Cerebellar nuclear complex (tissue), 1 donor: ENCODE data around the gene AKAP8.
"Not testable (repeated sequence)": the region's sequence is repeated elsewhere in the genome, so short reads cannot be mapped to it uniquely, and the experiment has no call there.

ENCODE experiments used
- DNase-seq, 2 experiments: peaks; one replicate each; lab custom pipeline; 2025; lab: John Stamatoyannopoulos, UW

AKAP8 gene

GRCh38 chr19:15373644-15374043, 5.9 kb downstream of the AKAP8 start:
- DNase-seq, result no peak

- DNase-seq, result no peak
Measured at GRCh38 chr19:15372891-15373301, 6.7 kb downstream of the AKAP8 start.

DNA sequence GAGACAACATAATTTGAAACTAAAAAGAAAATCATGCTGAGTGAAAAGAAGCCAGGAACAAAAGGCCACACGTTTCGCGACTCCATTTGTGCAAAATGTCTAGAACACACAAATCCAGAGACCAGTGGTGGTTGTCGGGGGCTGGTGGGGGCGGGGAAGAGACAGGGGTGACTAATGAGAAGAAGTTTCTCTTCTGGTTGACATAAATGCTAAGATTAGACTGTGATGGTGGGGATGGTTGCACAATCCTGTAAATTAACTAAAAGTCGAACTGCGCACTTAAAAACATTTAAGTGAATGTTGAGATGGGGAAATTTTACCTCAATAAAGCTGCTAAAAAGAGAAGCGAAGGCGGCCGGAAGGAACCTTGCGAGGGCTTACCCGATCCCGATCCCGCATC, 7.1 kb downstream of the AKAP8 start:
- DNase-seq, result no peak

GRCh38 chr19:15371786-15372380, 7.7 kb downstream of the AKAP8 start:
- DNase-seq, result no peak

- no peak for DNase-seq
Measured at GRCh38 chr19:15371119-15371518, 8.5 kb downstream of the AKAP8 start.

DNA sequence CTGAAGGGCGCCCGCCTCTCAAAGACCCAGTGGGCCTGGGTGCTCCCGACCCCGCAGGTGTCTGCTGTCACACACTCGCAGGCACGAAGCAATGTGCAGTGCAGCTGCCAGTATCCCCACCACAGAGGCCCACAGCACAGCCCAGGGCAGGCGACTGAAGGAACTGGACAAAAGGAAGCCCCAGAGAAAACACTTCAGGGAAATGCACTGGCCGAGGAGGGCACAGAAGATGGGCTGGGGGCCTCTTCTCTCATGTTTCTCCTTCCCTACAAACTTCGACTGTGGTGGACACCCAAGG, 10.0 kb downstream of the AKAP8 start:
- no peak for DNase-seq

DNA sequence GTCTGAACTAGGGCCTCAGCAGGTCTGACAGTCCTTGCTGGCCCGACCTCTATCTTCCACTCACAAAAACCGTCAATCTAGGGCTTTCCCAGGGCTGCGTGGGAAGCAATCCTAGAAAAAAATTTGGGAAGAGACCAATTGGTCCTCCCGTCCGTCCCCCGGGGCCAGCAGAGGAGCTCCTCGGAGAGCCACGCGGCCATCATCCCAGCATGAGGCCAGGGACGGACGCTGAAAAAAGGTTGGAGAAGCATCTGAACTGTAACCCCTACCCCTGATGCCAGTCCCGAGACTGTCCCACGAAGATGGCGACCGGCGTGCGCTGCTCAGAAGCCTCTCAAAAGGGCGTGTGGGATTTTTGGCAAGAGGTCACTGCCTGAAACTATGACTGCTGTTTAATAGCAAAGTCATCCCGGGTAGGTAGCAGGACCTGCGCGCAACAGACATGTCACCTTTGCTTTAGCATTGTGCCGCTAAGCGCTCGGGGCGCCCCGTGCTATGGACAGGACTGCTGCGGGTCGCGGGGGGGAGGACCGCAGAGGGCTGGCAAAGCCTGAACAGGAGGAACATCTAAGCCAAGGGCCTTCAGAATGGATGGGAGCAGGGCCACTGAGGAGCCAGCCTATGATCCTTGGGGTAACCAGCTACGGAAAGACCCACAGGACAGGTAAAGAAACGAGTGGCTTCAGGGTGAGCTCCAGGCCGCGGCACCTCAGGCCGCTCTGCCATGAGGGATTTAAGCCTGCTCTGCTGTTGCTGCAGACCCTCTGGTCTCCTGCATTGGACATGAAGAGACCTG, 10.6 kb downstream of the AKAP8 start:
- DNase-seq, result no peak

- DNase-seq, result no peak
Measured at GRCh38 chr19:15368051-15368632, 11.4 kb downstream of the AKAP8 start.

GRCh38 chr19:15367439-15367838, 12.1 kb downstream of the AKAP8 start:
- no peak for DNase-seq

DNA sequence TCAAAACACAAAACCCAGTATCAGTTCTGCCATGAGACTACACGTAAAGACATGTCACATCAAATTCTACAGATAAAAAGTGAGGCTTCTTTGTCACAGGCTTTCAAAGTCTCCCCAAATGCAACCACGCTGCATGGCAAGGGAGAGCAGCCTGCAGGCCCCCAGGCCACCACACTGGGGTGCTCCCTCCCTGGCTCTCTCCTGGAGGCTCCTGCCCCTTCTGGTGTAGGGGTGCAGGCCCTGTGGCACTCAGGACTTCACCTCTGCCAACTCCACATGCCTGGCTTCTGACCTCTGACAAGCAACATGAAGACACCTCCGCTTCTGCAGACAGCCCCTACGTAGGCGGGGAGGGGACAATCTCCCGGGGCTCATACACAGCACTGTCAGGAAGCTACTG, 14.3 kb downstream of the AKAP8 start:
- DNase-seq, result no peak

GRCh38 chr19:15363791-15364190, 15.8 kb downstream of the AKAP8 start:
- not testable (repeated sequence) for DNase-seq

DNA sequence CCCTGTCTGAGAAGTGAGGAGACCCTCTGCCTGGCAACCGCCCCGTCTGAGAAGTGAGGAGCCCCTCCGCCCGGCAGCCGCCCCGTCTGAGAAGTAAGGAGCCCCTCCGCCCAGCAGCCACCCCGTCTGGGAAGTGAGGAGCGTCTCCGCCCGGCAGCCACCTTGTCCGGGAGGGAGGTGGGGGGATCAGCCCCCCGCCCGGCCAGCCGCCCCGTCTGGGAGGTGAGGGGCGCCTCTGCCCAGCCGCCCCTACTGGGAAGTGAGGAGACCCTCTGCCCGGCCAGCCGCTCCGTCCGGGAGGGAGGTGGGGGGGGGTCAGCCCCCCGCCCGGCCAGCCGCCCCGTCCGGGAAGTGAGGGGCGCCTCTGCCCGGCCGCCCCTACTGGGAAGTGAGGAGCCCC, 16.5 kb downstream of the AKAP8 start:
- not testable (repeated sequence) for DNase-seq

DNA sequence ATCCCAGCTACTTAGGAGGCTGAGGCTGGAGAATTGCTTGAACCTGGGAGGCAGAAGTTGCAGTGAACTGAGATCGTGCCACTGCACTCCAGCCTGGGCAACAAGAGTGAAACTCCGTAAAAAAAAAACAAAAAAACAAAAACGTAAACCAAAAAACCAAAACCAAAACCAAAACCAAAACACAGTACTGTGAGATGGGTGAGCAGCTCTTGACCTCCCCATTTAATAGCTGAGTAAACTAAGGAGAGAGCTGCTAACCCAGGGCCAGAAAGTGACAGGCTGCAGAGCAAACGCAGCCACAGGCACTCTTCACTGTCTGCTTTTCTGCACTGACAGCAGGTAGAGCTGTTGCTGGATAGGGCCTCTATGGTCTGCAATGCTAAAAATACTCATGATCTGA, 19.6 kb downstream of the AKAP8 start:
- not testable (repeated sequence) for DNase-seq

GRCh38 chr19:15358918-15359317, 20.7 kb downstream of the AKAP8 start:
- no peak for DNase-seq

GRCh38 chr19:15357906-15358305, 21.7 kb downstream of the AKAP8 start:
- DNase-seq, result no peak

- DNase-seq, result no peak
Measured at GRCh38 chr19:15354566-15355296, 24.9 kb downstream of the AKAP8 start.

GRCh38 chr19:15353908-15354307, 25.7 kb downstream of the AKAP8 start:
- DNase-seq, result no peak

DNA sequence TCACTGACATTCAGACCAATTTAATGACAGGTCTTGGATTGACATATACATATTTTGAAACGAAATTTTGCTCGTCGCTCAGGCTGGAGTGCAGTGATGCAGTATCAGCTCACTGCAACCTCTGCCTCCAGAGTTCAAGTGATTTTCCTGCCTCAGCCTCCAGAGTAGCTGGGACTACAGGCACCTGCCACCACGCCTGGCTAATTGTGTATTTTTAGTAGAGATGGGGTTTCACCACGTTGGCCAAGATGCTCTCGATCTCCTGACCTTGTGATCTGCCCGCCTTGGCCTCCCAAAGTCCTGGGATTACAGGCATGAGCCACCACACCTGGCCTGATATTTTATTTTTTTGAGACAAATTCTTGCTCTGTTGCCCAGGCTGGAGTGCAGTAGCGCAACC, 27.1 kb downstream of the AKAP8 start:
- DNase-seq, result not testable (repeated sequence)

GRCh38 chr19:15341328-15341727, 38.3 kb downstream of the AKAP8 start:
- DNase-seq, result not testable (repeated sequence)

DNA sequence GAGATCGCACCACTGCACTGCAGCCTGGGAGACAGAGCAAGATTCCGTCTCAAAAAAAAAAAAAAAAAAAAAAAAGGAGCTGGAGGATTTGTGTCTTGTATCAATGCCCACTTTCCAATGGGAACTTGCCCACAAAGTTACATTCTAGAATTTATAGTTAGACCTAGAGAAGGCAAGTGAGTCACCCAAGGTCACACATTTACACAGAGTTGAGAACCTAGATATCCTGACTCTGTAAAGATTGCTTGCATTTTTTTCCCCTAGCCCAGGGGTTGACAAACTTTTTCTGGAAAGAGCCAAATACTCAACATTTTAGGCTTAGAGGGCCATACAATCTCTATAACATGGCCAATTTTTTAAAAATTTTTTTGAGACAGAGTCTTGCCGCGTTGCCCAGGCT, 39.5 kb downstream of the AKAP8 start:
- DNase-seq, result no peak

- DNase-seq, result no peak
Measured at GRCh38 chr19:15337202-15337601, 42.4 kb downstream of the AKAP8 start.

GRCh38 chr19:15335992-15336391, 43.6 kb downstream of the AKAP8 start:
- DNase-seq, result not testable (repeated sequence)
